ENCODE measurements around the gene VWDE.
"Not testable (repeated sequence)": the region's sequence is repeated elsewhere in the genome, so short reads cannot be mapped to it uniquely, and the experiment has no call there.

Gene VWDE

GRCh38 chr7:12401538-12402364 is 1.9 kb downstream of the VWDE start:
- no peak for TF ChIP-seq CTCF (IDR thresholded peaks at IDR 0.05; ENCODE audit: low read depth, low read length, missing control alignments)
- no peak for DNase-seq (ENCODE audit: low read depth)
- in situ Hi-C loops (cut with HindIII; ENCODE audit: low sequenced_read_pairs), result no loop called here
- H3K4me3 ChIP-seq (ENCODE audit: low read depth, low read length), result no peak overlapping the region

- no peak for TF ChIP-seq CTCF (IDR thresholded peaks at IDR 0.05; ENCODE audit: low read depth, low read length, missing control alignments)
- no peak for DNase-seq (ENCODE audit: low read depth)
- no peak overlapping the region for H3K4me3 ChIP-seq (ENCODE audit: low read depth, low read length)
- in situ Hi-C loops (cut with HindIII; ENCODE audit: low sequenced_read_pairs), result no loop called here
These were observed 5.5 kb downstream of the VWDE start for GRCh38 chr7:12398186-12398585.

GRCh38 chr7:12397671-12398070 is 6.0 kb downstream of the VWDE start:
- DNase-seq (ENCODE audit: low read depth), result no peak
- in situ Hi-C loops (cut with HindIII; ENCODE audit: low sequenced_read_pairs), result no loop called here
- TF ChIP-seq CTCF (IDR thresholded peaks at IDR 0.05; ENCODE audit: low read depth, low read length, missing control alignments), result no peak
- H3K4me3 ChIP-seq (ENCODE audit: low read depth, low read length), result no peak overlapping the region

- in situ Hi-C loops (cut with HindIII; ENCODE audit: low sequenced_read_pairs); DNase-seq (ENCODE audit: low read depth); H3K4me3 ChIP-seq (ENCODE audit: low read depth, low read length): not testable (repeated sequence)
These were observed 7.0 kb downstream of the VWDE start for GRCh38 chr7:12396670-12397069.

GRCh38 chr7:12391922-12392615 is 11.6 kb downstream of the VWDE start:
- no peak overlapping the region for H3K4me3 ChIP-seq (ENCODE audit: low read depth, low read length)
- no peak for TF ChIP-seq CTCF (IDR thresholded peaks at IDR 0.05; ENCODE audit: low read depth, low read length, missing control alignments)
- in situ Hi-C loops (cut with HindIII; ENCODE audit: low sequenced_read_pairs), result loop anchor here (5.0 kb wide), 1 partner anchor 105 kb away; no protein-coding TSS in a partner anchor
- DNase-seq (ENCODE audit: low read depth), result no peak

- TF ChIP-seq CTCF (IDR thresholded peaks at IDR 0.05; ENCODE audit: low read depth, low read length, missing control alignments), result peak; percentile 94
- in situ Hi-C loops (cut with HindIII; ENCODE audit: low sequenced_read_pairs), result no loop called here
- H3K4me3 ChIP-seq (ENCODE audit: low read depth, low read length), result no peak overlapping the region
- peak; percentile 57 for DNase-seq (ENCODE audit: low read depth)
These were observed 14.5 kb downstream of the VWDE start for GRCh38 chr7:12389089-12389700.

All from astrocyte of the cerebellum (primary cell).